ENCODE measurements around the gene BANK1. TPM values are rescaled to one million over a fixed set of nuclear protein-coding genes. Genes with fewer than 3 reads are reported as not detected.

Gene BANK1
- total RNA-seq, 4 donors from 2014 or later, result 0.20 to 22.4 (median 9.4) TPM

- in situ Hi-C loops (cut with MboI; ENCODE audit: low pct_ligation_motif_present in 1 of 4, low pct_unique_long_range_greater_than_20kb in 1 of 4, low sequenced_read_pairs in 3 of 4) (no loop called here), intact Hi-C loops (cut with DNase I; ENCODE audit: low total_unique reads) (no loop called here)
- 55 to 56% methylated on average over 2 of the region's 2 CpGs for WGBS, 2 donors (ENCODE audit: low coverage in 1 of 2)
- H3K36me3 ChIP-seq, result no peaks in the 10 kb centered on the region
- TF ChIP-seq CTCF (IDR thresholded peaks at IDR 0.05) (no peak), POLR2A (IDR thresholded peaks at IDR 0.05) (no peak), POLR2AphosphoS5 (IDR thresholded peaks at IDR 0.05) (no peak), EP300 (IDR thresholded peaks at IDR 0.05; ENCODE audit: low read depth) (no peak)
- no peaks in the 10 kb centered on the region for H3K4me1 ChIP-seq
- no peaks in the 10 kb centered on the region for H3K27me3 ChIP-seq
- no peak overlapping the region for H3K4me3 ChIP-seq
- no peaks in the 10 kb centered on the region for H3K9me3 ChIP-seq
- no peak overlapping the region for H3K27ac ChIP-seq
- DNase-seq, result no peak
Measured at GRCh38 chr4:101972791-101973190, 182.3 kb downstream of the BANK1 start.

- Histone ChIP-seq H3K4me3 (no peak overlapping the region), H3K36me3 (no peaks in the 10 kb centered on the region), H3K27ac (no peak overlapping the region), H3K9me3 (no peaks in the 10 kb centered on the region), H3K4me1 (no peaks in the 10 kb centered on the region), H3K27me3 (no peaks in the 10 kb centered on the region)
- intact Hi-C loops (cut with DNase I; ENCODE audit: low total_unique reads) (no loop called here), in situ Hi-C loops (cut with MboI; ENCODE audit: low pct_ligation_motif_present in 1 of 4, low pct_unique_long_range_greater_than_20kb in 1 of 4, low sequenced_read_pairs in 3 of 4) (no loop called here)
- no peak for DNase-seq
- 61 to 89% methylated on average over 1 of the region's 1 CpG for WGBS, 2 donors (ENCODE audit: low coverage in 1 of 2)
- TF ChIP-seq CTCF (IDR thresholded peaks at IDR 0.05), result no peak
- no peak for TF ChIP-seq POLR2A (IDR thresholded peaks at IDR 0.05)
- TF ChIP-seq EP300 (IDR thresholded peaks at IDR 0.05; ENCODE audit: low read depth), result no peak
- TF ChIP-seq POLR2AphosphoS5 (IDR thresholded peaks at IDR 0.05), result no peak
Measured at GRCh38 chr4:101973361-101973760, 182.8 kb downstream of the BANK1 start.

- Histone ChIP-seq H3K4me3 (no peak overlapping the region), H3K9me3 (no peaks in the 10 kb centered on the region), H3K4me1 (no peaks in the 10 kb centered on the region), H3K36me3 (no peaks in the 10 kb centered on the region), H3K27ac (no peak overlapping the region), H3K27me3 (no peaks in the 10 kb centered on the region)
- intact Hi-C loops (cut with DNase I; ENCODE audit: low total_unique reads), result no loop called here
- TF ChIP-seq EP300 (IDR thresholded peaks at IDR 0.05; ENCODE audit: low read depth) (no peak), POLR2A (IDR thresholded peaks at IDR 0.05) (no peak), CTCF (IDR thresholded peaks at IDR 0.05) (no peak), POLR2AphosphoS5 (IDR thresholded peaks at IDR 0.05) (no peak)
- in situ Hi-C loops (cut with MboI; ENCODE audit: low pct_ligation_motif_present in 1 of 4, low pct_unique_long_range_greater_than_20kb in 1 of 4, low sequenced_read_pairs in 3 of 4), result no loop called here
- 38 to 52% methylated on average over 2 of the region's 2 CpGs for WGBS, 2 donors (ENCODE audit: low coverage in 1 of 2)
- no peak for DNase-seq
Measured at GRCh38 chr4:101977076-101977475, 186.5 kb downstream of the BANK1 start.

- Histone ChIP-seq H3K4me3 (no peak overlapping the region), H3K27ac (no peak overlapping the region), H3K4me1 (no peaks in the 10 kb centered on the region), H3K36me3 (no peaks in the 10 kb centered on the region), H3K9me3 (no peaks in the 10 kb centered on the region), H3K27me3 (no peaks in the 10 kb centered on the region)
- WGBS, 2 donors (ENCODE audit: low coverage in 1 of 2), result 14 to 38% methylated on average over 1 of the region's 1 CpG
- in situ Hi-C loops (cut with MboI; ENCODE audit: low pct_ligation_motif_present in 1 of 4, low pct_unique_long_range_greater_than_20kb in 1 of 4, low sequenced_read_pairs in 3 of 4), result no loop called here
- no peak for DNase-seq
- TF ChIP-seq POLR2A (IDR thresholded peaks at IDR 0.05) (no peak), CTCF (IDR thresholded peaks at IDR 0.05) (no peak), POLR2AphosphoS5 (IDR thresholded peaks at IDR 0.05) (no peak), EP300 (IDR thresholded peaks at IDR 0.05; ENCODE audit: low read depth) (no peak)
- intact Hi-C loops (cut with DNase I; ENCODE audit: low total_unique reads), result no loop called here
Measured at GRCh38 chr4:101981756-101982155, 191.2 kb downstream of the BANK1 start.

Data from transverse colon (tissue), 4 donors.